ENCODE results near the gene SURF1.

DNA sequence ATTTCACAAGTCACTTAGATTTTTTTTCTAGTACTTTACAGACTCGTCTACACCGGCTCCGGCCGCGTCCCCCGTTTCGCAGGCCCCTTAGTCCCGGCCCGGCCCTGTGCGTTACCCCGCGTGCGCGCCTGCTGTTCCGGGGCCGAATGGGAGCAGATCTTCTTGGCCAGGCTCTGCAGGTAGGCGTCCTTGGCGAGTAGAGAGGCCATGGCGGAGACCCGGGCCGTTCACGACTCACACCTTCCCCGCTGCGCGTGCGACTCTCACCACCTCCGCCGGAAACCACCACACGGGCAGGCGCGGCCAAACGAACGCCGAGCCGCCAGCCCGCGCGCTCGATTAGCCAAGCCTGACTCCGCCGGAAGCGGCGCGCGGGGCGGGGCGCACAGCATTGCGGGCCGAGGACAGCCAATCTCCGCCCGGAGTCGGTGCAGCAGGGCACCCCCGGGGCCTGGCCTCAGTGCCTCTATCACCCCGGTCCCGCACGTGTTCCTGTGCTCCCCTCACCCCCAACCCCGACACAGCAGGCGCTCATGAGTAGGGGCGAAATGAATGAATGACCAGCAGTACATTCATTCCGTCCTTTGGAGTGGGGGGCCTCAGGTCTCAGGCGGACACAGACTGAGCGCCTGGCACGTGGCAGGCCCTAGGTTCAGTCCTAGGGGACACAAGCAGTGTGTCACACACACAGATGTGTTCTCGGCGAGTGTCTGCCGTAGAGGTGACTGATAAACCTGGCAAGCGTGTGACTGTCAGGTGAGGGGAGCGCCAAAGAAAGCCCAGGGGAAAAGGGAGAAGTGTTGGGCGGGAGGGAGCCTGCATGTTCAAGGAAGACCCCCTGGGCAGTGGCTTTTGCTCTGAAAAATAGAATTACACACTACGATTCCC, 20.1 kb downstream of the SURF1 start, which contains the start of gene SURF6:
- TF ChIP-seq, protein P1, sequence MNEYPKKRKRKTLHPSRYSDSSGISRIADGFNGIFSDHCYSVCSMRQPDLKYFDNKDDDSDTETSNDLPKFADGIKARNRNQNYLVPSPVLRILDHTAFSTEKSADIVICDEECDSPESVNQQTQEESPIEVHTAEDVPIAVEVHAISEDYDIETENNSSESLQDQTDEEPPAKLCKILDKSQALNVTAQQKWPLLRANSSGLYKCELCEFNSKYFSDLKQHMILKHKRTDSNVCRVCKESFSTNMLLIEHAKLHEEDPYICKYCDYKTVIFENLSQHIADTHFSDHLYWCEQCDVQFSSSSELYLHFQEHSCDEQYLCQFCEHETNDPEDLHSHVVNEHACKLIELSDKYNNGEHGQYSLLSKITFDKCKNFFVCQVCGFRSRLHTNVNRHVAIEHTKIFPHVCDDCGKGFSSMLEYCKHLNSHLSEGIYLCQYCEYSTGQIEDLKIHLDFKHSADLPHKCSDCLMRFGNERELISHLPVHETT (CRISPR knock-in tag; conservative IDR thresholded peaks at IDR 0.05 in 1 of 2, IDR thresholded peaks at IDR 0.05 in 1 of 2), result peak in 1 of 2 experiments; percentile 89; a peak in 2 of 4 replicates
- TF ChIP-seq GABPA (tag; conservative IDR thresholded peaks at IDR 0.05; ENCODE audit: low read depth) (peak; percentile 97), ZNF12 (CRISPR knock-in tag; IDR thresholded peaks at IDR 0.05) (0 out of 2 replicates have a peak, but pooled peaks have one; percentile 49), PCBP2 (IDR thresholded peaks at IDR 0.05; ENCODE audit: low read depth, low read length, poor library complexity, severe bottlenecking) (no peak), IFI16 (CRISPR knock-in tag; IDR thresholded peaks at IDR 0.05) (no peak), JUN (IDR thresholded peaks at IDR 0.05; ENCODE audit: borderline replicate concordance, low read depth, low read length) (peak; percentile 73), JUN (CRISPR knock-in tag; IDR thresholded peaks at IDR 0.05; ENCODE audit: borderline replicate concordance) (no peak; the same call in 1 of the 2 replicates), ETV5 (CRISPR knock-in tag; IDR thresholded peaks at IDR 0.05; ENCODE audit: low read depth) (peak; percentile 99)
- TF ChIP-seq, protein P2, sequence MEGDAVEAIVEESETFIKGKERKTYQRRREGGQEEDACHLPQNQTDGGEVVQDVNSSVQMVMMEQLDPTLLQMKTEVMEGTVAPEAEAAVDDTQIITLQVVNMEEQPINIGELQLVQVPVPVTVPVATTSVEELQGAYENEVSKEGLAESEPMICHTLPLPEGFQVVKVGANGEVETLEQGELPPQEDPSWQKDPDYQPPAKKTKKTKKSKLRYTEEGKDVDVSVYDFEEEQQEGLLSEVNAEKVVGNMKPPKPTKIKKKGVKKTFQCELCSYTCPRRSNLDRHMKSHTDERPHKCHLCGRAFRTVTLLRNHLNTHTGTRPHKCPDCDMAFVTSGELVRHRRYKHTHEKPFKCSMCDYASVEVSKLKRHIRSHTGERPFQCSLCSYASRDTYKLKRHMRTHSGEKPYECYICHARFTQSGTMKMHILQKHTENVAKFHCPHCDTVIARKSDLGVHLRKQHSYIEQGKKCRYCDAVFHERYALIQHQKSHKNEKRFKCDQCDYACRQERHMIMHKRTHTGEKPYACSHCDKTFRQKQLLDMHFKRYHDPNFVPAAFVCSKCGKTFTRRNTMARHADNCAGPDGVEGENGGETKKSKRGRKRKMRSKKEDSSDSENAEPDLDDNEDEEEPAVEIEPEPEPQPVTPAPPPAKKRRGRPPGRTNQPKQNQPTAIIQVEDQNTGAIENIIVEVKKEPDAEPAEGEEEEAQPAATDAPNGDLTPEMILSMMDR (IDR thresholded peaks at IDR 0.05 in 2 of 3, conservative IDR thresholded peaks at IDR 0.05 in 1 of 3; ENCODE audit: insufficient read depth in 2 of 3, low read depth in 1 of 3, low read length in 3 of 3), result peak in 1 of 3 experiments; percentile 21; a peak in 1 of 6 replicates
